ENCODE data around the gene RNF183. TPM values are rescaled to one million over a fixed set of nuclear protein-coding genes. Genes with fewer than 3 reads are reported as not detected.
A peak's percentile ranks its signal among the peaks of the same experiment; 100 is the strongest.

The RNF183 gene
- total and polyA plus RNA-seq, 9 of the 15 experiments (the other 6 are each of a cell fraction or from before 2014, with no cell fraction given): 0.04 to 2.0 (median 0.16) TPM; not detected in 5

- TF ChIP-seq ZNF3 (CRISPR knock-in tag; IDR thresholded peaks at IDR 0.05): no peak
- no peak for TF ChIP-seq BRD9 (IDR thresholded peaks at IDR 0.05; ENCODE audit: low read depth, partially characterized antibody)
- no peak for TF ChIP-seq RBM17 (IDR thresholded peaks at IDR 0.05; ENCODE audit: borderline replicate concordance, low read depth, low read length)
- no peak for TF ChIP-seq ARID2 (IDR thresholded peaks at IDR 0.05)
- peak; percentile 63 for TF ChIP-seq ZNF24 (IDR thresholded peaks at IDR 0.05)
- TF ChIP-seq CBFA2T3 (IDR thresholded peaks at IDR 0.05): no peak
- TF ChIP-seq NELFE (IDR thresholded peaks at IDR 0.05; ENCODE audit: insufficient read depth, insufficient read length): no peak
- TF ChIP-seq CTCFL (IDR thresholded peaks at IDR 0.05; ENCODE audit: borderline replicate concordance, insufficient read depth, low read depth, low read length, poor library complexity, severe bottlenecking): no peak
- 0 out of 2 replicates have a peak, but pooled peaks have one; percentile 46 for TF ChIP-seq GMEB1 (CRISPR knock-in tag; IDR thresholded peaks at IDR 0.05)
- TF ChIP-seq E2F3 (CRISPR knock-in tag; IDR thresholded peaks at IDR 0.05): peak; percentile 59; the same call in 1 of the 2 replicates
- no peak for TF ChIP-seq RHOXF2B (CRISPR knock-in tag; conservative IDR thresholded peaks at IDR 0.05)
- no peak for TF ChIP-seq DLX4 (CRISPR knock-in tag; IDR thresholded peaks at IDR 0.05)
- no peak for TF ChIP-seq MEF2D (tag; conservative IDR thresholded peaks at IDR 0.05; ENCODE audit: low read depth)
Observed at GRCh38 chr9:113340011-113340699, 37.0 kb upstream of the RNF183 start, which contains the start of gene WDR31 (continued).
